Activated CD8-positive, alpha-beta T cell treated with anti-CD3 and anti-CD28 coated beads for 36 hours (primary cell): ENCODE data around the gene CFAP57. TPM values are rescaled to one million over a fixed set of nuclear protein-coding genes. Genes with fewer than 3 reads are reported as not detected.

Experiments used
- ATAC-seq: fragments of 200-7000 bp; cut with Tn5 transposase; one replicate; pipeline ENCODE4 v1.10.0; 2021; ENCODE audit warnings: mild to moderate bottlenecking, moderate library complexity
- CTCF ChIA-PET: fragments of 350-600 bp; sonication (Branson Sonifier 250); formaldehyde crosslinking; loops from one replicate; lab custom pipeline; 2021; ENCODE audit warnings: antibody characterized with exemption; lab: Charles Lee
- POLR2A ChIA-PET: fragments of 350-600 bp; sonication (Branson Sonifier 250); formaldehyde crosslinking; loops from one replicate; lab custom pipeline; 2021; ENCODE audit warnings: antibody characterized with exemption; lab: Charles Lee
- DNase-seq: peaks from one replicate; pipeline ENCODE4 v3.0.0-alpha.2; 2020
- H3K27ac Mint-ChIP-seq: one replicate; pipeline ENCODE4 v1.8.0; 2021; ENCODE audit warnings: mild to moderate bottlenecking, mixed read lengths
- H3K27me3 Mint-ChIP-seq: one replicate; pipeline ENCODE4 v1.8.0; 2021; ENCODE audit warnings: mixed read lengths
- H3K36me3 Mint-ChIP-seq: one replicate; pipeline ENCODE4 v1.8.0; 2021; ENCODE audit warnings: low read depth, mixed read lengths
- H3K4me1 Mint-ChIP-seq: one replicate; pipeline ENCODE4 v1.8.0; 2021; ENCODE audit warnings: low read depth, mixed read lengths
- H3K4me3 Mint-ChIP-seq: one replicate; pipeline ENCODE4 v1.8.0; 2021; ENCODE audit warnings: mild to moderate bottlenecking, moderate library complexity, mixed read lengths
- H3K9me3 Mint-ChIP-seq: one replicate; pipeline ENCODE4 v1.8.0; 2021; ENCODE audit warnings: mixed read lengths
- intact Hi-C: fragments of 100-400 bp; cut with micrococcal nuclease; formaldehyde crosslinking; loops from one replicate; pipeline ENCODE4 v1.10.0; 2022
- total RNA-seq, 2 experiments: library from RNA; stranded (reverse); gene quantifications; one replicate each; pipeline ENCODE4 v1.2.3, GENCODE V29; 2021
- TF ChIP-seq, protein P1 (sequence below): fragments of 200-600 bp; IDR thresholded peaks from one replicate; pipeline ENCODE4 v1.8.0; 2022; ENCODE audit warnings: antibody characterized with exemption, mild to moderate bottlenecking

CFAP57 gene
- total RNA-seq, 2 experiments from 2014 or later, result 0.18 to 0.23 TPM

GRCh38 chr1:43282220-43283195 is 110.4 kb downstream of the CFAP57 start:
- POLR2A ChIA-PET, result no interaction called here

GRCh38 chr1:43284065-43284464 is 111.9 kb downstream of the CFAP57 start:
- H3K4me3 Mint-ChIP-seq, result no peak overlapping the region
- H3K27me3 Mint-ChIP-seq, result peaks cover 5% of the 10 kb centered on the region
- no peak overlapping the region for H3K27ac Mint-ChIP-seq
- ATAC-seq, result no peak
- no peaks in the 10 kb centered on the region for H3K9me3 Mint-ChIP-seq
- no peaks in the 10 kb centered on the region for H3K4me1 Mint-ChIP-seq
- intact Hi-C loops, result no loop called here
- ChIA-PET CTCF (no interaction called here), POLR2A (no interaction called here)
- no peaks in the 10 kb centered on the region for H3K36me3 Mint-ChIP-seq
- no peak for DNase-seq
- TF ChIP-seq, protein P1, sequence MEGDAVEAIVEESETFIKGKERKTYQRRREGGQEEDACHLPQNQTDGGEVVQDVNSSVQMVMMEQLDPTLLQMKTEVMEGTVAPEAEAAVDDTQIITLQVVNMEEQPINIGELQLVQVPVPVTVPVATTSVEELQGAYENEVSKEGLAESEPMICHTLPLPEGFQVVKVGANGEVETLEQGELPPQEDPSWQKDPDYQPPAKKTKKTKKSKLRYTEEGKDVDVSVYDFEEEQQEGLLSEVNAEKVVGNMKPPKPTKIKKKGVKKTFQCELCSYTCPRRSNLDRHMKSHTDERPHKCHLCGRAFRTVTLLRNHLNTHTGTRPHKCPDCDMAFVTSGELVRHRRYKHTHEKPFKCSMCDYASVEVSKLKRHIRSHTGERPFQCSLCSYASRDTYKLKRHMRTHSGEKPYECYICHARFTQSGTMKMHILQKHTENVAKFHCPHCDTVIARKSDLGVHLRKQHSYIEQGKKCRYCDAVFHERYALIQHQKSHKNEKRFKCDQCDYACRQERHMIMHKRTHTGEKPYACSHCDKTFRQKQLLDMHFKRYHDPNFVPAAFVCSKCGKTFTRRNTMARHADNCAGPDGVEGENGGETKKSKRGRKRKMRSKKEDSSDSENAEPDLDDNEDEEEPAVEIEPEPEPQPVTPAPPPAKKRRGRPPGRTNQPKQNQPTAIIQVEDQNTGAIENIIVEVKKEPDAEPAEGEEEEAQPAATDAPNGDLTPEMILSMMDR, result no peak

More at GRCh38 chr1:43282220-43283195, 110.4 kb downstream of the CFAP57 start:
- H3K27me3 Mint-ChIP-seq, result peaks cover 3% of the 10 kb centered on the region
- TF ChIP-seq, protein P1, result no peak
- ATAC-seq (no peak), DNase-seq (no peak)
- no peak overlapping the region for H3K4me3 Mint-ChIP-seq
- no peaks in the 10 kb centered on the region for H3K36me3 Mint-ChIP-seq
- no peak overlapping the region for H3K27ac Mint-ChIP-seq
- H3K4me1 Mint-ChIP-seq, result no peaks in the 10 kb centered on the region
- CTCF ChIA-PET, result no interaction called here
- intact Hi-C loops, result no loop called here
- no peaks in the 10 kb centered on the region for H3K9me3 Mint-ChIP-seq

DNA sequence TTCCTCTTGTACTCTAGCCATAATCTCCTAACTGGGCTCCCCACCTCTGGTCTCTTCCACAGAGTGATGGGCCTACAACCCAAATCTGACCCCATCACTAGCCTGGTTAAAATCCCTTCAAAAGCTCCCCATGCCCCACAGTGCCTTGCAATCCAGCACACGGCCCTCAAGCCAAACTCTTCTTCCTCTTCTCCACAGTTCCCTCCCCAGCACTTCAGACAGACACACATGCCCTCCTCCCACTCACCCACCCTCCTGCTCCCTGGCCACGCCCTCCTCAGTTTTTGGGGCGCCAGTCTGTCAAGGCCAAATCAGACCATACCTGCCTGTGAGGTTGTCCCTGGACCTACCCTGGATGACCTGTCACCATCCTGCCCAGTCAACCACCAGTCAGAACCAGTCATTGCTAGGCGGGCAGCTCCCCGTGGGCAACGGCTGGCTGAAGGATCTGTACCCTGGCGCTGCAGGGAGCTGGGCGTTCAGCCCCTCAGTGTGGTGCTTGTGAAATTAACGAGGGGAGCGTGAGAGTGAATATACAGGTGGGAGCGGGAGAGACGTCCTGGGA is 112.5 kb downstream of the CFAP57 start:
- Mint-ChIP-seq H3K36me3 (no peaks in the 10 kb centered on the region), H3K27ac (no peak overlapping the region), H3K4me3 (no peak overlapping the region), H3K27me3 (peaks cover 5% of the 10 kb centered on the region), H3K4me1 (no peaks in the 10 kb centered on the region), H3K9me3 (no peaks in the 10 kb centered on the region)
- ATAC-seq (no peak), DNase-seq (no peak)
- ChIA-PET CTCF (no interaction called here), POLR2A (interaction anchor here (1.0 kb wide), 1 partner anchor 9 kb away, joined by 3 read pairs; no protein-coding TSS in a partner anchor)
- intact Hi-C loops, result no loop called here
- TF ChIP-seq, protein P1, result no peak

DNA sequence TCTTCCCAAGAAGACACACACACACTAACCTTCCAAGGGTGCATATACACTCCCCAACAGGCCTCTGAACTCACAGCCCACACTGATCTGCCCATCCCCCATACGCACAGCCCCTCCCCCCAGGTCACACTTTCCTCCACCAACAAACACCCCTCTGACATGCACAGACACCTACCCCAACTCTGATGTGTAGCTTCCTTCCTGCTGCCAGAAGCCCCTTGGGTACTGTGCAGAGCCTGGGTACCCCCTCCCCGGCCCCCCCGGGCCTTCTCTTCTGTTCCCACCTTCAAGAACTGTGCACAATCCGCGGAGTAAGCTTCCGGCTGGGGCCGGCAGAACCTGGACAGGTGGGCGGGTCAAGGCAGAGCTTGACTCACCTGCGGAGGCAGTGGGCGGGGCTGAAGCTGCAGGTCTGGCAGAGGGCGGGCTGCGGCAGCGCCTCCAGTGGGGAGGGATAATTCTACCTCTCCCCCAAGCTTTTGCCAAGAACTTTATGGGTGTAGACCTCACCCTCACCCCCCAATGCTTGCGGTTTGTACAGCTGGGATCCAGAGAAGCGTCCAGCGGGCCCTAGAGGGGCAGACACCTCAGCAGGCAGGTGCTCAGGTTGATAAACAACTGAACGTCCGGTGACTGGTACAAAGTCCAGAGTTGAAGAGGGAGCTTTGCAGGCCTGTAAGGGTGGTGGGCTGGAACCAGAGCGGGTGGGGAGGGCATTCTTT is 113.3 kb downstream of the CFAP57 start, which contains the start of gene C1orf210:
Gene C1orf210, minus strand, starts transcription at position 313 of the 722 bp plus-strand sequence. CDS start 2,311 bp downstream, outside the sequence.
- intact Hi-C loops, result no loop called here
- ATAC-seq, result peak; percentile 47

More for the DNA sequence above, 113.3 kb downstream of the CFAP57 start, which contains the start of gene C1orf210:
- Mint-ChIP-seq H3K4me1 (no peaks in the 10 kb centered on the region), H3K9me3 (no peaks in the 10 kb centered on the region), H3K27me3 (peaks cover 3% of the 10 kb centered on the region), H3K4me3 (no peak within 1 kb of the TSS), H3K36me3 (no peaks in the 10 kb centered on the region), H3K27ac (no peak within 1 kb of the TSS)
- TF ChIP-seq, protein P1, result no peak
- POLR2A ChIA-PET, result interaction anchor here (1.0 kb wide), 1 partner anchor 8 kb away, joined by 3 read pairs; no protein-coding TSS in a partner anchor
- CTCF ChIA-PET, result interaction anchor here (1.2 kb wide), 1 partner anchor 10 kb away, joined by 4 read pairs; no protein-coding TSS in a partner anchor
- peak; percentile 50 for DNase-seq
